Endometrial microvascular endothelial cells (primary cell): ENCODE measurements around the gene TRO. TPM values are rescaled to one million over a fixed set of nuclear protein-coding genes. Genes with fewer than 3 reads are reported as not detected.

Experiments used
- in situ Hi-C: cut with HindIII; loops from 2 replicates; pipeline ENCODE4 v1.10.0; 2017; ENCODE audit warnings: low sequenced_read_pairs, low pct_unique_long_range_greater_than_20kb; ENCODE audit errors: inconsistent ontology term
- total RNA-seq: library from RNA; depleted of rRNA; stranded (reverse); fragments of >200 nt; gene quantifications from one replicate; pipeline ENCODE4 v1.2.3, GENCODE V29; 2015; ENCODE audit errors: inconsistent ontology term

Gene TRO
- total RNA-seq, 1 donor from 2014 or later, result 0.74 TPM

DNA sequence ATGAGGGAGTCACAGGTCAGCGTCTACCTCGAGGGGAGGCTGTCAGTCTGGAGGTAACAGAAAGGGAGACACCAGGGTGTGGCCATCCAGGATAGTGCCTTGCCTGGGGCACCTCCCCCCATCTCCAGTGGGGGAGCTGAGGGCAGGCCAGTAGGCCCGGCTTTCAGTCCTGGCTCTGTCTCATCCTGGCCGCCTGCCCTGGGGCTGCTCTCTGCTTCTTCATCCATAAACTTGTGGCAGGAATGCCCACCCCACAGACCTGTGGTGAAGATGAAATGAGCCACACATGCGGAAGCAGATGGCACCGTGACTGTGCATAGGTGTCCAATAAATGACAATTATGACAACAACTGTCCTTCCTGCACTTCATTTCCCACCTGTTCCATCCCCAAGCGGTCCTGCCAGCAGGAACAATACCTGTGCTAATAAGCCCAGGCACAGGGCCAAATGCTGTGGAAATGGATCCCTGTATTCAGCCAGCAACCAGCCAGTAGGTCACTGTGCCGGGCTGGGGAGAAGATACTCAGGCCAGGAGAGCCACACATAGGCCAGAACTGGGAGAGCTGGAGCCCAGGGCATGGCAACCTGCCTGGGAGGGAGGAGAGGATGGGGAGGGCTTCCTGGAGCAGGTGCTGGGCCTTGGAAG, 30.2 kb downstream of the TRO start:
- in situ Hi-C loops, result no loop called here

DNA sequence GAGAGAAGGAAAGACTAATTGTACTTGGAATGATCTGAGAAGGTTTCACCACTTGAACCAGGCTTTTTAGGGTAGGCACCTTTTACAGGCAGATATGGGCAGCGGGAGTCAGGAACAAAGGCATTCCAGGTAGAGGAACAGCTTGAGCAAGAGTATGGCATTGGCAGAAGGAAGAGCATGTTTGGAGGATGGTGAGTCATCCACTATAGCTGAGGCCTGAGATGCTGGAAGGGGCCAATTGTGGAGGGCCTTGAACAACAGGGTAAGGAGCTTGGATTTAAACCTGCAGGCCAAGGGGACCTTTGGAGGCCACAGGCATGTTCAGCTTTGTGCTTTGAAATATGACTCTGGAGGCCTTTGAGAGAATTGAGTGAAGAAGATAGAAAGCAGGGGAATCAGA, 41.1 kb downstream of the TRO start:
- in situ Hi-C loops, result no loop called here

DNA sequence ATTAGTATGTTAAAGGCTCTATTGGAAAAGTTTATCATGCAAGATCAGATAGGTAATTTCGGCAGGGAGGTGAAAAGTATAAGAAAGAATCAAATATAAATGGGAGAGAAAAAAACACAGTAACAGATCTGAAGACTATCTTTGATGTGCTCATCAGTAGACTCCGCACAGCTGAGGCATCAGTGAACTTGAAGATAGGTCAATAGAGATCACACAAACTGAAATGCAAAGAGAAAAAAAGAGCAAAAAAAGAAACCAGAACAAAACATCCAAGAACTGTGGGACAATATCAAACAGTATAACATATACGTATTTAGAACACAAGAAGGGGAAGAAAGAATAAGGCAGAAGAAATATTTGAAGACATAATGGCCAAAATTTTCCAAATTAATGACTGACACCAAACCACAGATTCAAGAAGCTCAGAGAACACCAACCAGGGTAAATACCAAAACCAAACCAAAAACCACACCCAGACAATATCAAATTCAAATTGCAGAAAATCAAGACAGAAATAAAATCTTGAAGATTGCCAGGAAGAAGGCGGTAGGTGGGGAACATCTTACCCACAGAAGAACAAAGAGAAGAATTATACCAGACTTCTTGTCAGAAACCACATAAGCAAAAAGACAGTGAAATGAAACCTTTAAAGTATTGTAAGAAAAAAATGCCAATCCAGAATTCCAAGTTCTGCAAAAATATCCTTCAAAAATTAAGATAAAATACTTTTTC, 44.3 kb downstream of the TRO start:
- in situ Hi-C loops, result no loop called here

DNA sequence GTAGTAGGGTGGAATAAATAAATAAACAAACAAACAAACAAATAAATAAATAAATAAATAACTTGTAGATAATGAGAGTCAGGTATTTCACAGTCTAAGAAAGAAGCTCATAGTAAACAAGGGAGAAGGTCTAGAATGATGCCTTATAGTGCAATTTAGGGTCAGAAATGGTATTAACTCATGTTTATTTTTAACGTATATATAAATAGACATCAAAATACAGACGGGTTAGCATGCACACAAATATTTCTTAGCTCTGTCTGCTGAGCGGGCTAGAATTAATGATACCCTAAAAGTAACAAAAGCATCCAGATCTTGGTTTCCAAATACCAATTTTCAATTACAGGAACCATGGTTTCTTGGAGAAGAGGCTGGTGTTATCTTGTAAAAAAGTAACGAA, 56.8 kb downstream of the TRO start:
- in situ Hi-C loops, result no loop called here

DNA sequence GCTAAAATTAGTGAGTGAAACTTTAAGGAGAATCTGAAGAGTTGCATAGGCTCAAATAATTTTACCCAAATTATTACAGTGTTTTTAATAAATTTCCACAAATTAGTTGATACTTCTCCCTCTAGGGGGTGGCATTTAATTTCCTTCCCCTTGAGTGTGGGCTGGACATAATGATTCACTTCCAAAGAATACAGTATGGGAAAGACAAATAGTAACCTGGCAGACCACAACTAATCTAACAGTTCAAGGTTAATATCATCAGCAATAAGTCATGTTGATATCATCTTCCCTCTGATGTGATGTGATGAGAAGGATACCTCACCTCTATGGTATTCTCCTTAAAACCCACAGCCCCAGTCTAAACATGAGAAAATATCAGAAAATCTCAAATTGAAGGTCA, 57.8 kb downstream of the TRO start:
- in situ Hi-C loops, result no loop called here

DNA sequence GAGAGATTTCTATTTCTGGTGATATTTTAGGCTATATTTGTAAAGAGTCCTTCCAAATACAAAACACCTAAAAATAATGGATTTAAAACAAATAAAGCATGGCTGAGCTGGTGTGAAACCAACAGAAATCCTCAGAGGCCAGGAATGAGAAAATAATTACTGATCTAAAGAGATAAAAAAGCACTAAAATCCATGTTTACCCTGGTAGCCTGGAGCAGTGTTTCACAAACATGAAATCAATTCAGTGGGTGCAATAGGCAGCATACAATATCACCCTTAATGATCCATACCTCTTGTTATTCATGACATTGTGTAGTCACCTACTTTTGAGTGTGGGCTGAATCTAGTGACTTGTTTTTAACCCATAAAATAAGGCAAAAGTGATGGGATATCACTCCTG, 58.8 kb downstream of the TRO start:
- in situ Hi-C loops, result no loop called here

DNA sequence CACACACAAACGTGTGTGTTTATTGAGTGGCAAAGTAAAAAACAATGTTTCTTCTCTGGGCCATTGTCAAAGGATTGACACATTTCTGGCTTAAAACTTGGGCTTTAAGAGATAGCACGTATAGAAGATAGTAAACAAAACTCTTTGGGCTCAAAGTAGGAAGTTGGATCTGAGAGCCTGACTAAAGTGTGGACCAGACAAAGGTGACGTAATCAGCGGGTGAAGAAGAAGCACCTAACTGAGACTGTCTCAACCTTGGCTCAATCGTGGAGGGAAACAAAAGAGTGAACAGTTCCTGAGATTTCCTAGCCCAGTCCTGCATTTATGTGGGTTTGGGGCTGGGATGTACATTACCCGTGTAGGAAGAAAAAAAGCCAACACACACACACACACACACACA, 59.7 kb downstream of the TRO start:
- in situ Hi-C loops, result no loop called here

Other genes with a start within 250 kb of the TRO start
- not detected for gene ITIH6, start 122.6 kb upstream of the TRO start, total RNA-seq
- 140 TPM for gene MAGED2, start 113.1 kb upstream of the TRO start, total RNA-seq
- gene PFKFB1, start 73.4 kb downstream of the TRO start, total RNA-seq, result not detected
- gene APEX2, start 79.5 kb downstream of the TRO start, total RNA-seq, result 19.0 TPM
- gene ALAS2, start 110.2 kb downstream of the TRO start, total RNA-seq, result not detected
- gene PAGE2B, start 154.2 kb downstream of the TRO start, total RNA-seq, result not detected
- not detected for gene PAGE2, start 168.2 kb downstream of the TRO start, total RNA-seq